Left hindlimb (tissue), 1 donor: ENCODE results near the gene NBL1.

Experiments used
- DNase-seq: peaks from one replicate; pipeline ENCODE4 v3.0.0-alpha.2; 2018

The NBL1 gene

GRCh38 chr1:19647643-19648042 is 3.5 kb downstream of the NBL1 start:
- no peak for DNase-seq

DNA sequence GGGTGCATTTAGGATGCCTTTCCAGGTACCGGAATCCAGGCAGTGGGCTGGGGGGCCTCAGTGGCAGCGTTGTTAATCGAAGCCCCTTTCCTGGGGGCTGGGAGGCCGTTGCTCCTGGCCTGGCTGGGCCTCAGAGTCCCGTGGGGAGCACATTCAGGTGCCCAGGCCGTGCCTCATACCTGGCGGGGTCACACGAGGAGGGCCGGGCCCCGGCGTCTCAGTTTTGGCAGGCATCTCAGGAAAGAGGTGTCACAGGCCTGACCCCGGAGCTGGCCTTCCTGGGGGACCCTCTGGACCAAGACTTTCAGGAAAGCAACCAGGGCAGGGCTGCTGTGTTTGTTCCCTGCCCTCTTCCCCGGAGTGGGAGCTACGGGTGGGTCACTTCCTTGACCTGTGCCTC is 4.1 kb downstream of the NBL1 start:
- no peak for DNase-seq

GRCh38 chr1:19648689-19649088 is 4.6 kb downstream of the NBL1 start:
- DNase-seq: no peak

GRCh38 chr1:19650416-19651140 is 6.5 kb downstream of the NBL1 start:
- DNase-seq: no peak

- DNase-seq: no peak
Observed at GRCh38 chr1:19651141-19651737, 7.1 kb downstream of the NBL1 start.

DNA sequence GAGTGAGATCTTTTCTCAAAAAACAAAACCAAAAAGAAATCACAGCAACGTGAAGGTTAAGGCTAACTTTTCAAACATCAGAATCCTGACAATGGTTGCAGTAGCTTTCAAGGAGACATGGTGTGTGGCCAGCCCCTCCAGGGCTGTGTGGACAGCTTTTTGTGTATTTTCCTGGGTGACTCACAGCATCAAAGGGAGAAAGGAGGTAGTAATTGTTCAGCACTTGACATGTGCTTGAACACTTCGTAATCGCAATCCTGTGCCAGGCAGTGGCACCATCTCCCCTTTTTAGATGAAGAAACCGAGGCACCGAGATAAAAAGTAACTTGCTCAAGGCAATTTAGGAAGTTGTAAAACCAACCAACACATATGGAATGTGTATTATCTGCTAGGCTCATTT is 10.3 kb downstream of the NBL1 start:
- no peak for DNase-seq

- no peak for DNase-seq
Observed at GRCh38 chr1:19654886-19655717, 11.0 kb downstream of the NBL1 start.

DNA sequence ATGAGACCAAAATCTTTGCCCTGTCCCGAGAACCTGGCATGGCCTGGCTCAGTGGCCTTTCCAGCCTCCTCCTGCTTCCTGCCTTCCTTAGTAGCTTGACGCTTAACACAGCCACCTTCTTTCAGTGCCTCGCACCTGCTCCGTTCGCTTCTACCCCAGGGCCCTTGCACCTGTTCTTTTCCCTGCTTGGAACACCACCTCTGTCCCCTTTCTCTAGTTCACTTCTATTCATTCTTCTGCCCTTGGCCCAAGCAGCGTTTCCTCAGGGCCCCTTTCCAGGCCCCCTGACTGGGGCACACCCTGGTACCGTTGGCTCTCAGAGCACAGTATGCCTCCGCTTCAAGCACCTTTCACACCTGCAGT is 11.6 kb downstream of the NBL1 start:
- no peak for DNase-seq

GRCh38 chr1:19656134-19656779 is 12.1 kb downstream of the NBL1 start:
- no peak for DNase-seq

GRCh38 chr1:19656780-19657466 is 12.8 kb downstream of the NBL1 start:
- DNase-seq: no peak

GRCh38 chr1:19657511-19657910 is 13.4 kb downstream of the NBL1 start:
- DNase-seq: no peak

- no peak for DNase-seq
Observed at GRCh38 chr1:19658186-19658585, 14.1 kb downstream of the NBL1 start.

GRCh38 chr1:19661721-19662228 is 17.7 kb downstream of the NBL1 start:
- DNase-seq: no peak

- no peak for DNase-seq
Observed at GRCh38 chr1:19662313-19662712, 18.2 kb downstream of the NBL1 start.

DNA sequence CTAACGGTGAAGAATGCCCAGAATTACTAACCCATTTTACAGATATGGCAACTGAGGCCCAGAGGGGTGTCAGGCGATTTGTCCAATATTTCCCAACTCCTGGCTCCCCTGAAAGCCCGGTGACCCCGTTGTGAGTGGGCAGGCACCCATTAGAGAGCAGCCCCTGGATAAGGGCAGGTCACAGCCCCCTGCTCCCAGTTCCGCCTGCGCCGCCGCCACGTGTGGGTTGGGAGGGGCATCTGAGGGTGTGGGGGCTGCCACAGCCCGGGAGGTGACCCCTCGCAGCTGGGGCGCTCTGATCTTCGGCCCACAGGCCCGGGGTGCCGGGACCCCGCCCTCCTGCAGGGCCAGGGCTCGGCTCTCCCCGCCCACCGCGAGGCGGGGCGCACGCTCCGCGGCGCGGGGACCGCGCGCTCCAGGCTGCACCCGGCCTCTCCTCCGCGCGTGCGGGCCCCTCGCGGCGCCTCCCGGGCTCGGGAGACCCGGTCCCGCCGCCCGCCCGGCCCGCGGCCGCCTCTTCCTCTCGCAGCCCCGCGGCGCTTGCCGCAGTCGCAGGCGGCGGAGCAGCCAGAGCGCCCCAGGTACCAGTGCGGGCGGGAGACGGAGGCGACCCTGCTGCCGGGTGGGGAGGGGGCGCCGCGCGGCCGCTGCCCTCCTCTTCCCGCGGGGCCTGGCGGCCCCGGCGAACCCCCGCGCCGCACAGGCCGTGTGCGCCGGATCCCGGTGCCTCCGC is 20.5 kb downstream of the NBL1 start, which contains the start of gene HTR6:
Gene HTR6, plus strand, starts transcription at position 423 of the 733 bp plus-strand sequence. CDS start 879 bp downstream, outside the sequence.
- DNase-seq: no peak

DNA sequence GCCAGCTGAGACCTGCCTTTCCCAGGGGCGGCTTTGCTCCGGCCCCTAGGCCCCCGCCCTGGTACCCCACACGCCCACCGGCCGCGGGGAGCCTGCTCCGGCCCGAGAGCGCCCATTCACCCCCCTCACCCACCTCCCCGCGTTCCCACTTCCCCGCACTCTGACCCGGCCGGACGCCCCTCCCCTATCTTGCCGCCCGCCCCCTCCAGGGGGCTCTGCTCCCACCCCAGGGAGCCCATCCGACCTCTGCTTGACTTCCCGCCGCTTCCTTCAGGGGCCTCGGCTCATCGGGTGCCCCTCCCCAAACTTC is 21.0 kb downstream of the NBL1 start:
- DNase-seq: no peak

DNA sequence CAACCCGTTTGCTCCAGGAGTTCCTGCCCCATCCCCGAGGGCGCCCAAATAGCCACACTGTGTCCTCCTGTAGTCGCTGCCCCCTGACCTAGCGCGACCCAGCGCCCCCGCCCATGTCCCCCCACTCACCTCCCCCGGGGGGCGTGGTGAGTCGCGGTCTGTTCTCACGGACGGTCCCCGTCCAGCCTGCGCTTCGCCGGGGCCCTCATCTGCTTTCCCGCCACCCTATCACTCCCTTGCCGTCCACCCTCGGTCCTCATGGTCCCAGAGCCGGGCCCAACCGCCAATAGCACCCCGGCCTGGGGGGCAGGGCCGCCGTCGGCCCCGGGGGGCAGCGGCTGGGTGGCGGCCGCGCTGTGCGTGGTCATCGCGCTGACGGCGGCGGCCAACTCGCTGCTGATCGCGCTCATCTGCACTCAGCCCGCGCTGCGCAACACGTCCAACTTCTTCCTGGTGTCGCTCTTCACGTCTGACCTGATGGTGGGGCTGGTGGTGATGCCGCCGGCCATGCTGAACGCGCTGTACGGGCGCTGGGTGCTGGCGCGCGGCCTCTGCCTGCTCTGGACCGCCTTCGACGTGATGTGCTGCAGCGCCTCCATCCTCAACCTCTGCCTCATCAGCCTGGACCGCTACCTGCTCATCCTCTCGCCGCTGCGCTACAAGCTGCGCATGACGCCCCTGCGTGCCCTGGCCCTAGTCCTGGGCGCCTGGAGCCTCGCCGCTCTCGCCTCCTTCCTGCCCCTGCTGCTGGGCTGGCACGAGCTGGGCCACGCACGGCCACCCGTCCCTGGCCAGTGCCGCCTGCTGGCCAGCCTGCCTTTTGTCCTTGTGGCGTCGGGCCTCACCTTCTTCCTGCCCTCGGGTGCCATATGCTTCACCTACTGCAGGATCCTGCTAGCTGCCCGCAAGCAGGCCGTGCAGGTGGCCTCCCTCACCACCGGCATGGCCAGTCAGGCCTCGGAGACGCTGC is 21.7 kb downstream of the NBL1 start:
- no peak for DNase-seq

GRCh38 chr1:19668888-19669287 is 24.8 kb downstream of the NBL1 start:
- DNase-seq: no peak

GRCh38 chr1:19670787-19671186 is 26.7 kb downstream of the NBL1 start:
- DNase-seq: no peak

- no peak for DNase-seq
Observed at GRCh38 chr1:19672237-19672636, 28.1 kb downstream of the NBL1 start.

DNA sequence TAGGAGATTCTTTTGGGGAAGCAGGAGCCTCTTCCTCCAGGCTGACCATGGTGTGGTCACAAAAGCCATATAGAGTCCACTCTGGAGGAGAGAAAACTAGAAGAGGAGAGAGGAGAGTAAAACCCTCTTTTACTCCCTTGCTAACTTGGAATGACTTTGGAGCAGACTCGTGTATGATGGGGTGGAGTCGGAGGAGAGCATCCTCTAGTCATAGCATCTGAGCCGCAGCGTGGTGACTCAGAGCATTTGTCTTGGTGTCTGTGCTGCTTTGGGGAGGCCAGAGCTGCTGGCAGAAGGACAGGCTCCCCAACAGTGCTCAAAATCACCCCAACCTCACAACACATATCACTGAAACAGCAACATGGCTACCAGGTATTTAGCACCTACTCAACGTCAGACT is 31.7 kb downstream of the NBL1 start:
- DNase-seq: no peak
